DMS 273 (cell line): ENCODE data around the gene JAML.

Source experiments
- DNase-seq: peaks from one replicate; lab custom pipeline; 2025; ENCODE audit not compliant: unreplicated experiment; lab: John Stamatoyannopoulos, UW

JAML gene

DNA sequence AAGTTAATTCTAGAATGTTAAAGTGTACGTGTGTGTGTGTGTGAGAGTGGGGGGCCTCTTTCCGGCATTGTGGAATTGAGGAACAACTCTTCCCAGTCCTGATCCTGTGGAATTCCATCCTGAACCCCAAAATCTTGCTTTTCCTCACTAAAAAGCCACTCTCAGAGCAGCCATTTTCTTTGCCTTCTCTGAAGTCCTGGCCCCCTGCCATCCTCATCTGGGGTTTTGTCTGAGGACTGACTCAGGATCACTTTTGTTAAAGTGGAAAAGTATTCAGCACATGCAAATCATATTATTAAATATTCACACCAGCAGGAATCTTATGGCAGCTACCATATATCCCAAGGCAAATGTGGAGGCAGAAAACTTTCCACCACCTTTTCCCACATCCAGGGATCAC is 76.0 kb downstream of the JAML start:
- peak; percentile 8 for DNase-seq

DNA sequence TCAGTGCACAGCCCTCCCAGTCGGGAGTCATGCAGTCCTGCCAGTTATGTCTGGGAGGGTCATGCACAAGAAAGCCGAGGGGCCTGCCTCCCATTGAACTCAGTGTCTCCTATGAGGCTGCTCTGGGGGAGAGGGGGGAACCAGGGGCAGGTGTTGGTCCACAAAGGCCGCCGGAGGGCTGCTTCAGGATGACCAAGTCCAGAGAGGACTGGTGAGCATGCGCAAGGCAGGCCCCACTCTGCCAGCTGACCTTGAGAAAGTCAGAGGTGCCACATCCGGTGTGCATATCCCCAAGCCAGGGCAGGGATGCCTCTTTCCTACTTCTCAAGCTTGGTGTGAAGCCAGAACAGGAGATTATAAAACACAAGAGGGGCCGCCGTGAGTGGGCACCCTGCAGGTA is 76.6 kb downstream of the JAML start:
- DNase-seq = no peak

GRCh38 chr11:118147502-118147901 is 77.3 kb downstream of the JAML start:
- DNase-seq = no peak

DNA sequence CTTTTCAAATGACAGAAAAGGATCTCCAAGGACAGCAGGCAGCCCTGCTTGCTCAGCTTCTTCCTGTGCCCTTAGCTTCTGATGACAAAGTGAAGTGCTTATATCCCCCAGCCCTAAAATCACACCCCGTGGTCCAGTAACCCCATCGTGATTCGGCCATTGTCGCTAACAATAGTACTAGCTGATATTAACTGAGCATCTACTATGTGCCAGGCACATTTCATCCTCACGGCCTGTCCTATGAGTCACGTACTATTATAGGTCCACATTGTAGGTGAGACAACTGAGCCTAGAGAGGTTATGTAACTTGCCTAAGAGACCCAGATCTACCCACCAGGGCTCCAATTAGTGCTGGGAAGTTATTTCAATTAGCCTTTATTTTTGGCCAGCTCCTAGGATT is 78.3 kb downstream of the JAML start:
- DNase-seq = no peak

GRCh38 chr11:118145285-118146227 is 79.3 kb downstream of the JAML start:
- DNase-seq = peak; percentile 79

- no peak for DNase-seq
Observed at GRCh38 chr11:118144301-118145268, 80.2 kb downstream of the JAML start.
